ENCODE data around the gene KIAA1217.

DNA sequence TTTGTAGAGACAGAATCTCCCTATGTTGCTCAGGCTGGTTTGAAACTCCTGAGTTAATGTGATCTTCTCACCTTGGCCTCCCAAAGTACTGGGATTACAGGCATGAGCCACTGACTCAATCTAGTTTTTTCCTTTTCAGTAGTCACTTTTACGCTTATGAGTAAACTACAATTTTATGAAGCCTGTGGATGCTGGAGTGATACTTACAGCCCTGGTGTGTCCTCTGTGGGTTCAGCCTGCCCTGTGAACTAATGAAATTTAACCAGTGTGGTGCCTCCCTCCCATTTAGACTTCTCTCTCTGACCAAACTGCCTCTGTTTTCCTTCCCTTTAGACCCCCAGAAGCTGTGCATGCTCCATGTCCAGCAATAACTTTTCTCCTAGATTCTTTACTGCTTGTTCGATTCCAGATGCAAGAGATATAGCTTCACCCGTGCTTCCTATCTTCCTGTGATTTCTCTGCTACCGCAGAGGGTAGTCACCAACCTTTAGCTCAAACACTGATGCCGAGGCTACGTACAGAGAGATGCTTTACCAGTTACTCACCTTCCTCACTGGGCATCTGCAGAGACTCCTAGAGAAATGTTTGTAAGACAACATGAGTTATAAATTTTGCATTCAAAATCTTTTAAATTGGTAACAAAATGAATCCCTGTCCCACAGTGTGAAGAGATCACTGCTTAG lies 90.8 kb downstream of the KIAA1217 start:
- TF ChIP-seq BHLHE40 (IDR thresholded peaks at IDR 0.05; ENCODE audit: low read length): no peak
- TF ChIP-seq, protein P1, sequence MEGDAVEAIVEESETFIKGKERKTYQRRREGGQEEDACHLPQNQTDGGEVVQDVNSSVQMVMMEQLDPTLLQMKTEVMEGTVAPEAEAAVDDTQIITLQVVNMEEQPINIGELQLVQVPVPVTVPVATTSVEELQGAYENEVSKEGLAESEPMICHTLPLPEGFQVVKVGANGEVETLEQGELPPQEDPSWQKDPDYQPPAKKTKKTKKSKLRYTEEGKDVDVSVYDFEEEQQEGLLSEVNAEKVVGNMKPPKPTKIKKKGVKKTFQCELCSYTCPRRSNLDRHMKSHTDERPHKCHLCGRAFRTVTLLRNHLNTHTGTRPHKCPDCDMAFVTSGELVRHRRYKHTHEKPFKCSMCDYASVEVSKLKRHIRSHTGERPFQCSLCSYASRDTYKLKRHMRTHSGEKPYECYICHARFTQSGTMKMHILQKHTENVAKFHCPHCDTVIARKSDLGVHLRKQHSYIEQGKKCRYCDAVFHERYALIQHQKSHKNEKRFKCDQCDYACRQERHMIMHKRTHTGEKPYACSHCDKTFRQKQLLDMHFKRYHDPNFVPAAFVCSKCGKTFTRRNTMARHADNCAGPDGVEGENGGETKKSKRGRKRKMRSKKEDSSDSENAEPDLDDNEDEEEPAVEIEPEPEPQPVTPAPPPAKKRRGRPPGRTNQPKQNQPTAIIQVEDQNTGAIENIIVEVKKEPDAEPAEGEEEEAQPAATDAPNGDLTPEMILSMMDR (IDR thresholded peaks at IDR 0.05 in 2 of 3, conservative IDR thresholded peaks at IDR 0.05 in 1 of 3; ENCODE audit: insufficient read depth in 2 of 3, low read depth in 1 of 3, low read length in 3 of 3): no peak
- no peak for TF ChIP-seq U2AF1 (optimal IDR thresholded peaks at IDR 0.05; ENCODE audit: low read depth, low read length)
- no peak for TF ChIP-seq MAFG (tag; conservative IDR thresholded peaks at IDR 0.05)
